K562 (cell line): Measurements from ENCODE around the gene PDE5A. TPM values are rescaled to one million over a fixed set of nuclear protein-coding genes. Genes with fewer than 3 reads are reported as not detected.

ENCODE experiments used
- ATAC-seq: fragments of 200-7000 bp; cut with Tn5 transposase; 3 replicates; pipeline ENCODE4 v1.9.1; 2020; ENCODE audit warnings: moderate library complexity
- BruUV-seq: library from RNA; stranded (reverse); fragments of 400-500 nt; replicated peaks from 2 replicates; lab custom pipeline; 2021; lab: Mats Ljungman, UMichigan
- CTCF ChIA-PET: fragments of 300-600 bp; formaldehyde crosslinking; extraction: SDS; loops from one replicate; lab custom pipeline; 2021; ENCODE audit warnings: low intra/inter-chr PET ratio; lab: Yijun Ruan, JAX
- POLR2A ChIA-PET: fragments of 300-600, 350-650 bp; sonication (Branson Sonifier 250); formaldehyde crosslinking; extraction: SDS; loops from one replicate; lab custom pipeline; 2021; ENCODE audit warnings: antibody characterized with exemption, inconsistent platforms; lab: Yijun Ruan, JAX
- DNase-seq, 4 experiments: peaks; one replicate each; pipeline versions ENCODE4 v3.0.0 to v3.0.0-alpha.2; 2011 to 2018; ENCODE audit warnings: low spot score in 3 of 4, mixed read lengths in 3 of 4; ENCODE audit errors: extremely low read depth in 1 of 4
- FAIRE-seq: peaks from 2 replicates; lab custom pipeline; 2011; peaks lifted over from hg19 to GRCh38; lab: Jason Lieb, UNC
- H2AFZ ChIP-seq: 2 replicates; pipeline ENCODE4 v1.6.0; 2011; ENCODE audit warnings: low read depth, low read length, control low read depth, inconsistent platforms
- H3K27ac ChIP-seq: fragments of 200-600 bp; 3 replicates; pipeline ENCODE4 v1.8.0; 2011; ENCODE audit warnings: low read depth, mild to moderate bottlenecking, control low read depth, inconsistent platforms, low read length, moderate library complexity, mixed read lengths; ENCODE audit errors: extremely low read depth
- H3K27me3 ChIP-seq, 2 experiments: fragments of 300-600 bp in 1 of 2; 2 replicates in 1 of 2; 3 replicates in 1 of 2; pipeline versions ENCODE4 v1.6.0 to v1.8.0; 2011; ENCODE audit warnings: inconsistent platforms in 2 of 2, low read length in 2 of 2, mild to moderate bottlenecking in 1 of 2, mixed read lengths in 1 of 2, moderate library complexity in 1 of 2; ENCODE audit not compliant: control insufficient read depth in 2 of 2, insufficient read depth in 2 of 2
- H3K36me3 ChIP-seq: fragments of 300-600 bp; 3 replicates; pipeline ENCODE4 v1.8.0; 2011; ENCODE audit warnings: mild to moderate bottlenecking, low read length, inconsistent platforms; ENCODE audit not compliant: control insufficient read depth, insufficient read depth
- H3K4me1 ChIP-seq, 2 experiments: fragments of 200-600 bp in 1 of 2; replicated peaks in 1 of 2; 2 replicates in 1 of 2; 3 replicates in 1 of 2; pipeline versions ENCODE4 v1.5.1 to v1.8.0; 2011; ENCODE audit warnings: inconsistent platforms in 2 of 2, low read length in 2 of 2, mild to moderate bottlenecking in 1 of 2, mixed read lengths in 1 of 2, moderate library complexity in 1 of 2; ENCODE audit not compliant: control insufficient read depth in 2 of 2, insufficient read depth in 2 of 2
- H3K4me2 ChIP-seq: 2 replicates; pipeline ENCODE4 v1.6.1; 2011; ENCODE audit warnings: low read length, control low read depth, inconsistent platforms, mixed read lengths; ENCODE audit not compliant: insufficient read depth
- H3K4me3 ChIP-seq: fragments of 200-600 bp; sonication (generic), shearing (Covaris generic); 2 replicates; pipeline ENCODE4 v1.5.1; 2016; ENCODE audit warnings: control low read depth, inconsistent platforms
- H3K79me2 ChIP-seq: fragments of 200-600 bp; 3 replicates; pipeline ENCODE4 v1.8.0; 2011; ENCODE audit warnings: low read length, inconsistent platforms; ENCODE audit not compliant: control insufficient read depth, insufficient read depth
- H3K9ac ChIP-seq, 2 experiments: 2 replicates each; pipeline versions ENCODE4 v1.6.0 to v1.6.1; 2011; ENCODE audit warnings: low read depth in 2 of 2, low read length in 2 of 2, control low read depth in 1 of 2, inconsistent platforms in 1 of 2, mild to moderate bottlenecking in 1 of 2, mixed read lengths in 1 of 2; ENCODE audit not compliant: insufficient read depth in 1 of 2
- H3K9me1 ChIP-seq: one replicate; pipeline ENCODE4 v1.6.0; 2011; ENCODE audit warnings: inconsistent platforms, mild to moderate bottlenecking, low read length, moderate library complexity; ENCODE audit not compliant: control insufficient read depth, insufficient read depth
- H3K9me3 ChIP-seq: replicated peaks from 2 replicates; pipeline ENCODE4 v1.5.1; 2011; ENCODE audit warnings: low read depth, low read length, inconsistent platforms; ENCODE audit not compliant: control insufficient read depth, insufficient read depth
- H4K20me1 ChIP-seq: replicated peaks from 2 replicates; pipeline ENCODE4 v1.6.1; 2011; ENCODE audit warnings: low read length, inconsistent platforms, mixed read lengths; ENCODE audit not compliant: control insufficient read depth, insufficient read depth
- FOXJ3 ChIP-seq: sonication (generic); formaldehyde crosslinking; IDR thresholded peaks from 2 replicates; pipeline ENCODE4 v1.4.0; 2020; ENCODE audit warnings: mild to moderate bottlenecking, missing genetic modification reagents
- NCOR1 ChIP-seq: fragments of 450-650 bp; IDR thresholded peaks from 2 replicates; pipeline ENCODE4 v1.6.1; 2016; ENCODE audit warnings: mild to moderate bottlenecking, moderate library complexity
- NFATC3 ChIP-seq: fragments of 450-650 bp; IDR thresholded peaks from 2 replicates; pipeline ENCODE4 v1.6.1; 2017; ENCODE audit warnings: mild to moderate bottlenecking
- RAD21 ChIP-seq, 2 experiments: fragments of 250-450 bp in 1 of 2; fragments of 450-650 bp in 1 of 2; sonication (Bioruptor Pico) in 1 of 2; formaldehyde crosslinking in 1 of 2; IDR thresholded peaks in 1 of 2; conservative IDR thresholded peaks in 1 of 2; 2 replicates each; pipeline versions ENCODE4 v1.4.0 to v1.8.0; 2020 to 2022; ENCODE audit warnings: mild to moderate bottlenecking in 2 of 2, moderate library complexity in 1 of 2
- SIN3A ChIP-seq, 2 experiments: fragments of 150-350 bp in 1 of 2; IDR thresholded peaks; 2 replicates each; pipeline ENCODE4 v1.6.1; 2011 to 2016; ENCODE audit warnings: borderline replicate concordance in 2 of 2, low read depth in 2 of 2, low read length in 2 of 2, mild to moderate bottlenecking in 2 of 2, moderate library complexity in 2 of 2; ENCODE audit not compliant: control insufficient read depth in 1 of 2
- SLC30A9 ChIP-seq: fragments of 250-450 bp; sonication (Bioruptor Pico); IDR thresholded peaks from 2 replicates; pipeline ENCODE4 v1.8.0; 2022; ENCODE audit warnings: mild to moderate bottlenecking, moderate library complexity
- SOX6 ChIP-seq: fragments of 450-650 bp; IDR thresholded peaks from 2 replicates; pipeline ENCODE4 v1.6.1; 2014; ENCODE audit warnings: mild to moderate bottlenecking
- SP1 ChIP-seq: sonication (generic); formaldehyde crosslinking; IDR thresholded peaks from 2 replicates; pipeline ENCODE4 v1.8.1; 2022; ENCODE audit warnings: mild to moderate bottlenecking, missing genetic modification reagents
- ZFX ChIP-seq: sonication (generic); formaldehyde crosslinking; IDR thresholded peaks from 2 replicates; pipeline ENCODE4 v1.8.0; 2022; ENCODE audit warnings: mild to moderate bottlenecking, missing genetic modification reagents, moderate library complexity
- ZNF143 ChIP-seq: sonication (generic); formaldehyde crosslinking; IDR thresholded peaks from 2 replicates; pipeline ENCODE4 v1.9.0; 2022; ENCODE audit warnings: mild to moderate bottlenecking, missing genetic modification reagents
- WGBS: fragments of 100-300 bp; shearing (Covaris generic); methylation state at CpG from one replicate; pipeline ENCODE4 v1.1.6; 2016; ENCODE audit warnings: low coverage, mixed read lengths; ENCODE audit not compliant: insufficient coverage; ENCODE audit errors: missing lambda C conversion rate; 5-methylcytosine and 5-hydroxymethylcytosine counted together
- in situ Hi-C: fragments of 300-500 bp; cut with MboI; formaldehyde crosslinking; loops from 4 replicates; pipeline ENCODE4 v1.15.0; 2018; ENCODE audit warnings: inconsistent platforms, mixed read lengths
- intact Hi-C: fragments of 100-400 bp; cut with micrococcal nuclease; formaldehyde crosslinking; loops from 2 replicates; pipeline ENCODE4 v1.14.2; 2022
- polyA plus RNA-seq, 8 experiments: library from polyadenylated mRNA; depleted of rRNA in 4 of 8; stranded (reverse) in 5 of 8; unstranded in 3 of 8; fragments of >200 nt; fragmentation: Nextera tagmentation in 2 of 8; fragmentation: Illumina TruSeq in 1 of 8; extraction: Ambion mirVana in 2 of 8; extraction: Trizol in 1 of 8; gene quantifications; 2 replicates each; pipeline versions ENCODE4 v1.2.1 to v1.2.3, GENCODE V29; 2011 to 2014; ENCODE audit warnings: inconsistent platforms in 1 of 8, missing spikeins in 1 of 8
- total RNA-seq, 7 experiments: library from RNA; depleted of rRNA in 6 of 7; stranded (reverse); fragments of >200 nt in 6 of 7; fragmentation: Illumina TruSeq in 2 of 7; extraction: Trizol in 2 of 7; gene quantifications; 2 replicates each; pipeline versions ENCODE4 v1.2.1 to v1.2.3, GENCODE V29; 2011 to 2021; ENCODE audit warnings: low replicate concordance in 1 of 7
- TF ChIP-seq, protein P1 (sequence below), 2 experiments: fragments of 450-650 bp; conservative IDR thresholded peaks; 2 replicates each; pipeline ENCODE4 v1.6.1; 2017; ENCODE audit warnings: mild to moderate bottlenecking in 2 of 2, moderate library complexity in 2 of 2
- TF ChIP-seq, protein P2 (sequence below): fragments of 250-450 bp; sonication (Bioruptor Pico); IDR thresholded peaks from 2 replicates; pipeline ENCODE4 v1.4.0; 2020; ENCODE audit warnings: mild to moderate bottlenecking
- TF ChIP-seq, protein P3 (sequence below): fragments of 450-650 bp; IDR thresholded peaks from 2 replicates; pipeline ENCODE4 v1.6.1; 2016; ENCODE audit warnings: antibody characterized with exemption

Gene PDE5A
- total and polyA plus RNA-seq, 9 of the 15 experiments (the other 6 are each of a cell fraction or from before 2014, with no cell fraction given) = 0.07 to 1.9 (median 0.29) TPM

DNA sequence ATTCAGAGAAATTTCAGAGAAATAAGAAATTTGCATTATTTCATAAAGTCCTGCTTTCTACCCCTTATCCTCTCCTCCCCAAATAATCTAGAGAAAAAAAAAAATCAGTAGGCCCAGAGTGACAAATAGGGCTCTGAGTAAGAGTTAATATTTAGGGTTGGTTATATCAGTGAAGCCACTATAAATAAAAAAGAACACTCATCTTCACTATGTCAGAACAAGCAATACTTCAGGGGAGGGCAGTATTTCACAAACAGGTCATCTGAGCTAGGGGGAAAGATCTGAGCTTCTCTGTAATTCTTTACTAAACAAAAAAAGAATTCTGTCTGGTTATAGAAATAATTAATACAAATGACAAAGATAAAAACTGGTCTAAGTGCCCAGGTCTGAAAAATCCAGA lies 39.4 kb downstream of the PDE5A start:
- Histone ChIP-seq H2AFZ (no peak overlapping the region), H3K4me3 (no peak overlapping the region)
- TF ChIP-seq, protein P1, sequence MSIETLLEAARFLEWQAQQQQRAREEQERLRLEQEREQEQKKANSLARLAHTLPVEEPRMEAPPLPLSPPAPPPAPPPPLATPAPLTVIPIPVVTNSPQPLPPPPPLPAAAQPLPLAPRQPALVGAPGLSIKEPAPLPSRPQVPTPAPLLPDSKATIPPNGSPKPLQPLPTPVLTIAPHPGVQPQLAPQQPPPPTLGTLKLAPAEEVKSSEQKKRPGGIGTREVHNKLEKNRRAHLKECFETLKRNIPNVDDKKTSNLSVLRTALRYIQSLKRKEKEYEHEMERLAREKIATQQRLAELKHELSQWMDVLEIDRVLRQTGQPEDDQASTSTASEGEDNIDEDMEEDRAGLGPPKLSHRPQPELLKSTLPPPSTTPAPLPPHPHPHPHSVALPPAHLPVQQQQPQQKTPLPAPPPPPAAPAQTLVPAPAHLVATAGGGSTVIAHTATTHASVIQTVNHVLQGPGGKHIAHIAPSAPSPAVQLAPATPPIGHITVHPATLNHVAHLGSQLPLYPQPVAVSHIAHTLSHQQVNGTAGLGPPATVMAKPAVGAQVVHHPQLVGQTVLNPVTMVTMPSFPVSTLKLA (conservative IDR thresholded peaks at IDR 0.05) = no peak
- TF ChIP-seq SLC30A9 (CRISPR knock-in tag) = no peak
- TF ChIP-seq, all 486 proteins: peak for 0
- ATAC-seq (no peak), DNase-seq (no peak), FAIRE-seq (no peak)
- intact Hi-C loops (no loop called here), in situ Hi-C loops (no loop called here)
- no peaks in the 10 kb centered on the region for H4K20me1 ChIP-seq
- H3K9me1 ChIP-seq = no peaks in the 10 kb centered on the region
- no peaks in the 10 kb centered on the region for H3K9me3 ChIP-seq
- H3K9ac ChIP-seq = no peak overlapping the region
- ChIA-PET CTCF (no interaction called here), POLR2A (no interaction called here)
- H3K27me3 ChIP-seq = no peaks in the 10 kb centered on the region
- H3K36me3 ChIP-seq = no peaks in the 10 kb centered on the region
- BruUV-seq = no TSS peak
- no peak overlapping the region for H3K27ac ChIP-seq
- H3K4me1 ChIP-seq = no peaks in the 10 kb centered on the region
- H3K79me2 ChIP-seq = no peaks in the 10 kb centered on the region
- no peak overlapping the region for H3K4me2 ChIP-seq

DNA sequence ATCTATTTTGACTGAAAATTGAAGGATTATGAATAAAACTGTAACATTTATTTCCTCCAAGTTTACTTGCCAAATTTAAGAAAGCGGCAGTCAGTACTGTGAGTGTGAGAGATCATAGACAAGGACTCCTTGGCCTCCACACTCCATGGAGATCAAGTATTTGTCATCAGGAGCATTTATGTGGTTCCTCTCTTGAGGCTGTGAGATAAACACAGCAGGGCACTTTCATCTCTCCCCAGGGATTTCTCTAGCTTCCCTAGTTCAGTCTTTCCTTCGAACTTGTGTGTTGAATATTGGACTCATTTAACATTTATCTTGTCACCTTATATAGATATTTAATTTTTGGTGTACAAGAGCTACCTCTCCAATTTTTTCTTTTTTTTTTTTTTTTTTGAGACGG lies 40.8 kb downstream of the PDE5A start:
- no peak overlapping the region for H3K9ac ChIP-seq
- TF ChIP-seq FOXJ3 (CRISPR knock-in tag) (no peak), SP1 (CRISPR knock-in tag) (no peak), RAD21 (CRISPR knock-in tag; conservative IDR thresholded peaks at IDR 0.05 in 1 of 2, IDR thresholded peaks at IDR 0.05 in 1 of 2) (no peak), ZFX (CRISPR knock-in tag) (no peak), NCOR1 (no peak), SIN3A (IDR thresholded peaks at IDR 0.05; ENCODE audit: borderline replicate concordance in 2 of 2, control insufficient read depth in 1 of 2, low read depth in 2 of 2, low read length in 2 of 2) (no peak), ZNF143 (CRISPR knock-in tag) (no peak), SOX6 (no peak), NFATC3 (no peak)
- TF ChIP-seq, protein P2, sequence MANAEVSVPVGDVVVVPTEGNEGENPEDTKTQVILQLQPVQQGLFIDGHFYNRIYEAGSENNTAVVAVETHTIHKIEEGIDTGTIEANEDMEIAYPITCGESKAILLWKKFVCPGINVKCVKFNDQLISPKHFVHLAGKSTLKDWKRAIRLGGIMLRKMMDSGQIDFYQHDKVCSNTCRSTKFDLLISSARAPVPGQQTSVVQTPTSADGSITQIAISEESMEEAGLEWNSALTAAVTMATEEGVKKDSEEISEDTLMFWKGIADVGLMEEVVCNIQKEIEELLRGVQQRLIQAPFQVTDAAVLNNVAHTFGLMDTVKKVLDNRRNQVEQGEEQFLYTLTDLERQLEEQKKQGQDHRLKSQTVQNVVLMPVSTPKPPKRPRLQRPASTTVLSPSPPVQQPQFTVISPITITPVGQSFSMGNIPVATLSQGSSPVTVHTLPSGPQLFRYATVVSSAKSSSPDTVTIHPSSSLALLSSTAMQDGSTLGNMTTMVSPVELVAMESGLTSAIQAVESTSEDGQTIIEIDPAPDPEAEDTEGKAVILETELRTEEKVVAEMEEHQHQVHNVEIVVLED (CRISPR knock-in tag) = no peak
- TF ChIP-seq, protein P3, sequence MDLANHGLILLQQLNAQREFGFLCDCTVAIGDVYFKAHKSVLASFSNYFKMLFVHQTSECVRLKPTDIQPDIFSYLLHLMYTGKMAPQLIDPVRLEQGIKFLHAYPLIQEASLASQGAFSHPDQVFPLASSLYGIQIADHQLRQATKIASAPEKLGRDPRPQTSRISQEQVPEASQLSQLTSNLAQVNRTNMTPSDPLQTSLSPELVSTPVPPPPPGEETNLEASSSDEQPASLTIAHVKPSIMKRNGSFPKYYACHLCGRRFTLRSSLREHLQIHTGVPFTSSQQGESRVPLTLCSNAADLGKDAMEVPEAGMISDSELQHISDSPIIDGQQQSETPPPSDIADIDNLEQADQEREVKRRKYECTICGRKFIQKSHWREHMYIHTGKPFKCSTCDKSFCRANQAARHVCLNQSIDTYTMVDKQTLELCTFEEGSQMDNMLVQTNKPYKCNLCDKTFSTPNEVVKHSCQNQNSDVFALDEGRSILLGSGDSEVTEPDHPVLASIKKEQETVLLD = no peak

More for the DNA sequence above, 40.8 kb downstream of the PDE5A start:
- ChIA-PET POLR2A (no interaction called here), CTCF (no interaction called here)
- DNase-seq (no peak), ATAC-seq (no peak), FAIRE-seq (no peak)
- BruUV-seq = no TSS peak
- Histone ChIP-seq H3K9me1 (no peaks in the 10 kb centered on the region), H3K79me2 (no peaks in the 10 kb centered on the region), H3K27me3 (no peaks in the 10 kb centered on the region), H2AFZ (no peak overlapping the region), H3K4me2 (no peak overlapping the region), H3K4me1 (no peaks in the 10 kb centered on the region), H3K4me3 (no peak overlapping the region), H3K36me3 (no peaks in the 10 kb centered on the region), H4K20me1 (no peaks in the 10 kb centered on the region), H3K27ac (no peak overlapping the region), H3K9me3 (no peaks in the 10 kb centered on the region)
- in situ Hi-C loops = no loop called here
- WGBS = 0% methylated on average over 2 of the region's 3 CpGs
- intact Hi-C loops = no loop called here
